Measurements from ENCODE around the gene CYSTM1. TPM values are rescaled to one million over a fixed set of nuclear protein-coding genes. Genes with fewer than 3 reads are reported as not detected.

The CYSTM1 gene
- total RNA-seq, 2 donors from 2014 or later = 61.7 to 74.6 TPM

Other genes starting within 250 kb of the CYSTM1 start
- gene NRG2, start 131.9 kb upstream of the CYSTM1 start, total RNA-seq = 1 to 10 TPM; 1.1 to 1.3 TPM
- gene PURA, start 61.1 kb upstream of the CYSTM1 start, total RNA-seq = 10 to 100 TPM; 27.3 to 27.4 TPM
- 10 to 100 TPM; 12.3 to 14.4 TPM for gene IGIP, start 49.3 kb upstream of the CYSTM1 start, total RNA-seq
- gene PFDN1, start 127.9 kb downstream of the CYSTM1 start, total RNA-seq = 10 to 100 TPM; 49.1 to 54.7 TPM
- gene HBEGF, start 171.4 kb downstream of the CYSTM1 start, total RNA-seq = 10 to 100 TPM; 12.9 to 18.3 TPM
- gene SLC4A9, start 185.0 kb downstream of the CYSTM1 start, total RNA-seq = under 1 TPM; 0.09 to 0.21 TPM
- 10 to 100 TPM; 50.1 to 67.5 TPM for gene ANKHD1, start 226.6 kb downstream of the CYSTM1 start, total RNA-seq

All from left cardiac atrium (tissue), 2 donors.